ENCODE results near the gene HACD3. TPM values are rescaled to one million over a fixed set of nuclear protein-coding genes. Genes with fewer than 3 reads are reported as not detected.

The HACD3 gene
- total RNA-seq, 1 experiment from 2014 or later: 133 TPM

DNA sequence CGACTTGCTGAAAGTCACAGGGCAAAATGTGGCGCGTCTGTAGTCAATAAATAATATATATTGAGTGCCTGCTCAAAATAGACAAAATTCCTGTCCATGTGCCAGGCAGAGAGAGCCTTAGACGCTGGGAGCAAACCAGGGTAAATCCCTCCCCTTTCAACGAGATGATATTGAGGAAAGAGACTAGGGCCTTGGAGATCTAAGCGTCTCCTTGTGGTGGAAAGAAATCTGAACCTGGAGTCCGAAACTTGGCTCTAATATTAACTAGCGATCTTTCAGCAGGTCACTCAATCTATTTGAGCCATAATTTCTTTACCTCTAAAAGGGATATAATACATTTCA is 12.4 kb upstream of the HACD3 start:
- Histone ChIP-seq H3K4me1 (ENCODE audit: insufficient read depth, low read length) (no peaks in the 10 kb centered on the region), H2BK15ac (ENCODE audit: low read depth, low read length) (no peak overlapping the region), H2BK5ac (ENCODE audit: insufficient read length, low read length) (no peak overlapping the region), H4K8ac (replicated peaks; ENCODE audit: insufficient read length, low read depth, low read length) (no peak overlapping the region), H3K79me1 (ENCODE audit: insufficient read depth, low read depth, low read length, poor library complexity, severe bottlenecking) (peaks cover 6% of the 10 kb centered on the region), H3K27me3 (ENCODE audit: insufficient read depth, low read length) (no peaks in the 10 kb centered on the region), H3K4me2 (ENCODE audit: insufficient read depth, insufficient read length, low read length) (peak overlapping the region; percentile 96), H3K9me3 (ENCODE audit: control insufficient read depth, low read depth, low read length) (no peaks in the 10 kb centered on the region), H3K14ac (ENCODE audit: insufficient read depth, low read length) (no peak overlapping the region), H3K27ac (ENCODE audit: insufficient read length, low read depth, low read length) (no peak overlapping the region), H3K18ac (ENCODE audit: insufficient read length, low read depth, low read length) (no peak overlapping the region), H3K4ac (ENCODE audit: low read depth, low read length) (no peak overlapping the region), H3K23me2 (ENCODE audit: insufficient read length, low read depth, low read length, poor library complexity, severe bottlenecking) (peaks cover 8% of the 10 kb centered on the region), H3K23ac (ENCODE audit: insufficient read length, low read depth, low read length) (no peak overlapping the region), H2BK120ac (ENCODE audit: low read depth, low read length, poor library complexity, severe bottlenecking) (no peak overlapping the region), H4K5ac (ENCODE audit: insufficient read length, low read depth, low read length) (no peak overlapping the region), H2BK20ac (ENCODE audit: low read depth, low read length, poor library complexity, severe bottlenecking) (no peak overlapping the region), H3K9ac (ENCODE audit: extremely low read depth, insufficient read length, low read length) (peak overlapping the region; percentile 42), H3K79me2 (ENCODE audit: insufficient read depth, low read length) (peaks cover 6% of the 10 kb centered on the region; the same call in 1 of the 2 replicates), H4K91ac (ENCODE audit: insufficient read length, low read depth, low read length) (no peak overlapping the region), H3T11ph (ENCODE audit: low read length) (no peak overlapping the region), H2BK12ac (ENCODE audit: insufficient read length, low read depth, low read length) (no peak overlapping the region), H3K56ac (ENCODE audit: insufficient read length, low read depth, low read length) (no peak overlapping the region), H2AK5ac (ENCODE audit: insufficient read length, low read length) (no peak overlapping the region), H4K20me1 (ENCODE audit: control insufficient read depth, insufficient read depth, insufficient read length) (no peaks in the 10 kb centered on the region), H2AFZ (ENCODE audit: low read length) (peak overlapping the region; percentile 99)
- H3K27ac Mint-ChIP-seq: peak overlapping the region; percentile 39 to 95 (median 93); a peak in 5 of 7 replicates
- DNase-seq: no peak
- peaks cover 0 to 6% (median 6%) of the 10 kb centered on the region in 3 experiments; a peak in 5 of 7 replicates for H3K36me3 Mint-ChIP-seq (ENCODE audit: insufficient read depth in 1 of 3, low read depth in 3 of 3)
- peak overlapping the region; percentile 87 to 89 for H3K4me3 Mint-ChIP-seq
- H3K27me3 Mint-ChIP-seq (ENCODE audit: low read depth): no peaks in the 10 kb centered on the region
- TF ChIP-seq, protein P1, sequence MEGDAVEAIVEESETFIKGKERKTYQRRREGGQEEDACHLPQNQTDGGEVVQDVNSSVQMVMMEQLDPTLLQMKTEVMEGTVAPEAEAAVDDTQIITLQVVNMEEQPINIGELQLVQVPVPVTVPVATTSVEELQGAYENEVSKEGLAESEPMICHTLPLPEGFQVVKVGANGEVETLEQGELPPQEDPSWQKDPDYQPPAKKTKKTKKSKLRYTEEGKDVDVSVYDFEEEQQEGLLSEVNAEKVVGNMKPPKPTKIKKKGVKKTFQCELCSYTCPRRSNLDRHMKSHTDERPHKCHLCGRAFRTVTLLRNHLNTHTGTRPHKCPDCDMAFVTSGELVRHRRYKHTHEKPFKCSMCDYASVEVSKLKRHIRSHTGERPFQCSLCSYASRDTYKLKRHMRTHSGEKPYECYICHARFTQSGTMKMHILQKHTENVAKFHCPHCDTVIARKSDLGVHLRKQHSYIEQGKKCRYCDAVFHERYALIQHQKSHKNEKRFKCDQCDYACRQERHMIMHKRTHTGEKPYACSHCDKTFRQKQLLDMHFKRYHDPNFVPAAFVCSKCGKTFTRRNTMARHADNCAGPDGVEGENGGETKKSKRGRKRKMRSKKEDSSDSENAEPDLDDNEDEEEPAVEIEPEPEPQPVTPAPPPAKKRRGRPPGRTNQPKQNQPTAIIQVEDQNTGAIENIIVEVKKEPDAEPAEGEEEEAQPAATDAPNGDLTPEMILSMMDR (conservative IDR thresholded peaks at IDR 0.05): no peak
- H3K9me3 Mint-ChIP-seq: peaks cover 0 to 2% of the 10 kb centered on the region in 2 experiments; a peak in 1 of 5 replicates
- H3K4me1 Mint-ChIP-seq: peaks cover 8 to 11% of the 10 kb centered on the region in 2 experiments
- WGBS (ENCODE audit: extremely low coverage, insufficient read length, low lambda C conversion rate): no CpG with 5 or more reads among the region's 8 CpGs

Data from H9 (cell line).